ENCODE data around the gene TPPP. TPM values are rescaled to one million over a fixed set of nuclear protein-coding genes. Genes with fewer than 3 reads are reported as not detected.

The TPPP gene
- total RNA-seq, 3 donors from 2014 or later (not counting 1 experiment from before 2014, with no cell fraction given) = 0.24 to 1.3 (median 1.2) TPM

DNA sequence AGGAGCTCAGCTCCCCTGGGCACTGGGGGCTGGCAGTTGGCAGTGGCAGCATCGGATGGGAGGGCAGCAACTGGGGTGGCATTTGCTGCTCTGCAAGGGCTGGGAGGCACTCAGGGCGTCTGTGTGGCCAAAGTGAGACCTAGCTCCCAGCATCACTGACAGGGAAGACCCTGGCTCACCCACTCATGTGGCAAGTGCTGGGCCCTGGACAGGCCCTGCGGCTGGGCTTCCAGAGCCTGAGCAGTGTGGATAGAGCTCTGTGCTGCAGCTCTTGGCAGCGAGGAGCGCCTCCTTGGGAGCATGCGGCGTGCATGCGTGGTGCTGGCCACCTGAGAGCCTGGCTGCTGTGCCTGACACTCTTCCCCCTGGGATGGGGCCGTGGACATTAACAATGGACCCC, 70.8 kb downstream of the TPPP start:
- intact Hi-C loops (cut with micrococcal nuclease) = no loop called here
- Mint-ChIP-seq H3K36me3 (no peaks in the 10 kb centered on the region), H3K4me1 (no peaks in the 10 kb centered on the region), H3K27me3 (ENCODE audit: low read depth in 2 of 2) (no peaks in the 10 kb centered on the region), H3K9me3 (no peaks in the 10 kb centered on the region), H3K27ac (no peak overlapping the region), H3K4me3 (no peak overlapping the region)
- DNase-seq (no peak), ATAC-seq (no peak)
- Histone ChIP-seq H3K27ac (ENCODE audit: low read length) (no peak overlapping the region), H3K4me3 (ENCODE audit: low read length) (no peak overlapping the region), H3K9me3 (ENCODE audit: control insufficient read depth, insufficient read depth, low read length) (no peaks in the 10 kb centered on the region), H3K4me1 (ENCODE audit: control insufficient read depth, insufficient read depth, low read length) (no peaks in the 10 kb centered on the region), H3K36me3 (ENCODE audit: control insufficient read depth, insufficient read depth, low read length) (peaks cover 16% of the 10 kb centered on the region), H3K27me3 (ENCODE audit: control insufficient read depth, insufficient read depth, low read length) (no peaks in the 10 kb centered on the region)
- TF ChIP-seq, protein P1, sequence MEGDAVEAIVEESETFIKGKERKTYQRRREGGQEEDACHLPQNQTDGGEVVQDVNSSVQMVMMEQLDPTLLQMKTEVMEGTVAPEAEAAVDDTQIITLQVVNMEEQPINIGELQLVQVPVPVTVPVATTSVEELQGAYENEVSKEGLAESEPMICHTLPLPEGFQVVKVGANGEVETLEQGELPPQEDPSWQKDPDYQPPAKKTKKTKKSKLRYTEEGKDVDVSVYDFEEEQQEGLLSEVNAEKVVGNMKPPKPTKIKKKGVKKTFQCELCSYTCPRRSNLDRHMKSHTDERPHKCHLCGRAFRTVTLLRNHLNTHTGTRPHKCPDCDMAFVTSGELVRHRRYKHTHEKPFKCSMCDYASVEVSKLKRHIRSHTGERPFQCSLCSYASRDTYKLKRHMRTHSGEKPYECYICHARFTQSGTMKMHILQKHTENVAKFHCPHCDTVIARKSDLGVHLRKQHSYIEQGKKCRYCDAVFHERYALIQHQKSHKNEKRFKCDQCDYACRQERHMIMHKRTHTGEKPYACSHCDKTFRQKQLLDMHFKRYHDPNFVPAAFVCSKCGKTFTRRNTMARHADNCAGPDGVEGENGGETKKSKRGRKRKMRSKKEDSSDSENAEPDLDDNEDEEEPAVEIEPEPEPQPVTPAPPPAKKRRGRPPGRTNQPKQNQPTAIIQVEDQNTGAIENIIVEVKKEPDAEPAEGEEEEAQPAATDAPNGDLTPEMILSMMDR (IDR thresholded peaks at IDR 0.05) = no peak
- 96% methylated on average over 9 of the region's 9 CpGs for WGBS (ENCODE audit: insufficient coverage)

DNA sequence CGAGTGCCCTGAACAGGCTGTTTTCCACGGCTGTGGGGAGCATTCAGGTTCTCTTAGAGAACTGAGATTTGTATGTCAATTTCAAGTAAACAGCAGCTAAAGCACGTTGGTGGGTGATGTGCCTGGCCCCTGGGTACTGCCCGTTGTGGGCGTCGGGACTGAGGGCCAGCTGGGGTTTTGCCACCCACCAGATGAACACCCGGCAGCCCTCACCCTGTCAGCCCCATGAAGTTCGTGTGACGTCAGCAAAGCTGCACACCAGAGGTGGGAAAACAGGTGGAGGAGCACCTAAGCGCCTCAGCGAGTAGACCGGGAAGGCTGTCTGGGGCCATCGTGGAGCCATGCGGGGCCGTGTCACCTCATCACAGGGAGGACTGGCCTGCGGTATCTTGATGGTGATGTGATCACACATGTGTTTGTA, 71.8 kb downstream of the TPPP start:
- H3K27me3 ChIP-seq (ENCODE audit: control insufficient read depth, insufficient read depth, low read length) = no peaks in the 10 kb centered on the region
- ATAC-seq = no peak
- no peaks in the 10 kb centered on the region for H3K9me3 Mint-ChIP-seq

DNA sequence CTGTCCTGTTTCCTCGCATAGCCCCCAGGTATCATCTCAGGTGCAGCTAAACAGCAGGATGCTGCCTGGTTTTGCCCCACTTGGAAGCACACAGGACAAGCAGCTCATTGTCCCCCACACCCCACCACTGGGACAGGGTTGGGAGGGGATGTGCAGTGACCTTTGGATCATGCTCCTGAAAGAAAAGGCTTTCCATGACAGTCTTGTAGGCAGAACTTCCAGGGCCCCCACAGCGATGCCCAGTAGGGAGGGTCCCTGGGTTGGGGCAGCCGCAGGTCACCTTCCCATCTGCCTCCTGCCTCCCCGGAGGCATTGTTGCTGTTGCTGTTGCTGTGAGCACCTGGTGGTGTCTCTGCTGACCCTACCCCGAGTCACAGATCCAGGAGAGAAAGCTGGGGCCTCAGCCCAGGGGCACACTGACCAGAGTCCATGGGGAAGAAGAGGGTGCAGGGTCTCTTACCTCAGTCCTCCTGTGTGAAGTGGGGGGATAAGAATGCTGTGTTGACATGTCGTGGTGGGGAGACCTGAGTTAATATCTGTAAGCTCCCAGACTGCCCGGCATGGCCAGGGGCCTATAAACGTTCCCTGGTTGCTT, 72.5 kb downstream of the TPPP start:
- H3K27me3 ChIP-seq (ENCODE audit: control insufficient read depth, insufficient read depth, low read length) = no peaks in the 10 kb centered on the region
- DNase-seq = no peak
- no peaks in the 10 kb centered on the region for H3K36me3 Mint-ChIP-seq
- H3K9me3 ChIP-seq (ENCODE audit: control insufficient read depth, insufficient read depth, low read length) = no peaks in the 10 kb centered on the region
- TF ChIP-seq, protein P1 (IDR thresholded peaks at IDR 0.05) = no peak
- H3K4me3 Mint-ChIP-seq = no peak overlapping the region
- H3K4me1 Mint-ChIP-seq = peaks cover 0 to 6% of the 10 kb centered on the region in 2 donors
- no peaks in the 10 kb centered on the region for H3K9me3 Mint-ChIP-seq
- 93% methylated on average over 8 of the region's 8 CpGs for WGBS (ENCODE audit: insufficient coverage)
- H3K4me3 ChIP-seq (ENCODE audit: low read length) = no peak overlapping the region
- H3K4me1 ChIP-seq (ENCODE audit: control insufficient read depth, insufficient read depth, low read length) = no peaks in the 10 kb centered on the region
- H3K36me3 ChIP-seq (ENCODE audit: control insufficient read depth, insufficient read depth, low read length) = peaks cover 16% of the 10 kb centered on the region
- ATAC-seq = no peak
- no peak overlapping the region for H3K27ac Mint-ChIP-seq
- intact Hi-C loops (cut with micrococcal nuclease) = no loop called here
- H3K27me3 Mint-ChIP-seq (ENCODE audit: low read depth in 2 of 2) = no peaks in the 10 kb centered on the region
- H3K27ac ChIP-seq (ENCODE audit: low read length) = no peak overlapping the region

More for the DNA sequence above, 71.8 kb downstream of the TPPP start:
- no peaks in the 10 kb centered on the region for H3K27me3 Mint-ChIP-seq (ENCODE audit: low read depth in 2 of 2)
- Histone ChIP-seq H3K27ac (ENCODE audit: low read length) (no peak overlapping the region), H3K36me3 (ENCODE audit: control insufficient read depth, insufficient read depth, low read length) (peaks cover 16% of the 10 kb centered on the region), H3K9me3 (ENCODE audit: control insufficient read depth, insufficient read depth, low read length) (no peaks in the 10 kb centered on the region), H3K4me1 (ENCODE audit: control insufficient read depth, insufficient read depth, low read length) (no peaks in the 10 kb centered on the region), H3K4me3 (ENCODE audit: low read length) (no peak overlapping the region)
- H3K27ac Mint-ChIP-seq = no peak overlapping the region
- H3K4me3 Mint-ChIP-seq = no peak overlapping the region
- WGBS (ENCODE audit: insufficient coverage) = 97% methylated on average over 16 of the region's 16 CpGs
- no peak for DNase-seq
- H3K4me1 Mint-ChIP-seq = peaks cover 0 to 3% of the 10 kb centered on the region in 2 donors
- intact Hi-C loops (cut with micrococcal nuclease) = no loop called here
- no peaks in the 10 kb centered on the region for H3K36me3 Mint-ChIP-seq
- TF ChIP-seq, protein P1 (IDR thresholded peaks at IDR 0.05) = no peak

DNA sequence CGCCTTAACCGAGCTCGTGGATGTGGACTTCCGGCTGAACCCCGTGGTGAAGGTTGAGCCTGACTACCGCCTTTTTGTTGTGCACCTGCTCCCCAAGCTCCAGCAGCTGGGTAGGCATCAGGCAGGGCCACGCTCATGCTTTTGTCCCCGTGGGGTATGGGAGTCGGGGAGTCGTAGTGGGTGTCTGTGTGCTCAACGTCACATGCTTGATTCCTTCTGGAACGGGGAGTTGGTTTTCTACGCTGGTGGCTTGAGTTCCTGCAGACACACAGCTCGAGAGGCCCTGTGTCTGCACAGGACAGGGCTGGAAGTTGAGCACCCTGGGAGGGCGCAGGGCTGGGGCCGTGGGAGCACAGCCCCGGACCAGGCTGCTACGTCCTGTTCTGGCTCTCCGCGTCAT, 73.0 kb downstream of the TPPP start:
- no peak for ATAC-seq
- DNase-seq = no peak
- Histone ChIP-seq H3K4me1 (ENCODE audit: control insufficient read depth, insufficient read depth, low read length) (no peaks in the 10 kb centered on the region), H3K9me3 (ENCODE audit: control insufficient read depth, insufficient read depth, low read length) (no peaks in the 10 kb centered on the region), H3K4me3 (ENCODE audit: low read length) (no peak overlapping the region), H3K27ac (ENCODE audit: low read length) (no peak overlapping the region), H3K27me3 (ENCODE audit: control insufficient read depth, insufficient read depth, low read length) (no peaks in the 10 kb centered on the region), H3K36me3 (ENCODE audit: control insufficient read depth, insufficient read depth, low read length) (peaks cover 16% of the 10 kb centered on the region)
- 98% methylated on average over 20 of the region's 20 CpGs for WGBS (ENCODE audit: insufficient coverage)
- intact Hi-C loops (cut with micrococcal nuclease) = no loop called here
- Mint-ChIP-seq H3K4me3 (no peak overlapping the region), H3K27me3 (ENCODE audit: low read depth in 2 of 2) (no peaks in the 10 kb centered on the region), H3K4me1 (peaks cover 0 to 6% of the 10 kb centered on the region in 2 donors), H3K27ac (no peak overlapping the region), H3K36me3 (no peaks in the 10 kb centered on the region), H3K9me3 (no peaks in the 10 kb centered on the region)
- TF ChIP-seq, protein P1 (IDR thresholded peaks at IDR 0.05) = no peak
